Thoracic aorta (tissue), 2 donors: ENCODE measurements around the gene VHLL. TPM values are rescaled to one million over a fixed set of nuclear protein-coding genes. Genes with fewer than 3 reads are reported as not detected.

Experiments used
- ATAC-seq: fragments of 150-250 bp; one replicate; pipeline ENCODE4 v1.8.0; 2017; ENCODE audit warnings: low read depth; ENCODE audit not compliant: insufficient number of reproducible peaks, low FRiP score
- DNase-seq: peaks from one replicate; pipeline ENCODE4 v3.0.0-alpha.2; 2020; ENCODE audit warnings: low spot score
- H3K27ac ChIP-seq, 2 donors: fragments of 200-600 bp; sonication (generic); 1 replicate in 1 of 2; 2 replicates in 1 of 2; pipeline ENCODE4 v1.5.1; 2016; ENCODE audit warnings: mild to moderate bottlenecking in 2 of 2, moderate library complexity in 2 of 2
- H3K27me3 ChIP-seq: fragments of 200-600 bp; sonication (generic); replicated peaks from 2 replicates; pipeline ENCODE4 v1.6.0; 2016; ENCODE audit warnings: mild to moderate bottlenecking; ENCODE audit not compliant: insufficient read depth
- H3K36me3 ChIP-seq: fragments of 200-600 bp; sonication (generic); one replicate; pipeline ENCODE4 v1.5.1; 2016
- H3K4me1 ChIP-seq, 2 donors: fragments of 200-600 bp; sonication (generic); 1 replicate in 1 of 2; 2 replicates in 1 of 2; pipeline versions ENCODE4 v1.5.1 to v1.6.0; 2016; ENCODE audit warnings: low read depth in 2 of 2, mild to moderate bottlenecking in 1 of 2; ENCODE audit not compliant: control insufficient read depth in 1 of 2
- H3K4me3 ChIP-seq: fragments of 200-600 bp; sonication (generic); 2 replicates; pipeline ENCODE4 v1.5.1; 2016; ENCODE audit warnings: mild to moderate bottlenecking
- H3K9me3 ChIP-seq: fragments of 200-600 bp; sonication (generic); 2 replicates; pipeline ENCODE4 v1.5.1; 2016
- CTCF ChIP-seq: fragments of 200-600 bp; sonication (generic); IDR thresholded peaks from one replicate; pipeline ENCODE4 v1.5.1; 2019; ENCODE audit warnings: antibody characterized with exemption
- total RNA-seq, 2 donors: library from RNA; depleted of rRNA; stranded (reverse); fragments of >200 nt; gene quantifications; one replicate each; pipeline versions ENCODE4 v1.1.0 to v1.2.3, GENCODE V29; 2016

Gene VHLL
- total RNA-seq, 2 donors from 2014 or later: not detected

- DNase-seq: no peak
- no peak for ATAC-seq
- H3K4me3 ChIP-seq: no peak overlapping the region
- no peaks in the 10 kb centered on the region for H3K36me3 ChIP-seq
- H3K27ac ChIP-seq: no peak overlapping the region
- no peak for TF ChIP-seq CTCF
- H3K27me3 ChIP-seq: no peaks in the 10 kb centered on the region
- H3K9me3 ChIP-seq: no peaks in the 10 kb centered on the region
- H3K4me1 ChIP-seq: peaks cover 19 to 28% of the 10 kb centered on the region in 2 donors
These were observed 14.3 kb downstream of the VHLL start for GRCh38 chr1:156284757-156285156.

- TF ChIP-seq CTCF: no peak
- H3K4me1 ChIP-seq: peaks cover 19 to 28% of the 10 kb centered on the region in 2 donors
- peak within 1 kb of the TSS; percentile 7 to 70 for H3K27ac ChIP-seq
- peak within 1 kb of the TSS; percentile 83 for H3K4me3 ChIP-seq
- H3K36me3 ChIP-seq: no peaks in the 10 kb centered on the region
- no peaks in the 10 kb centered on the region for H3K9me3 ChIP-seq
- DNase-seq: no peak
- ATAC-seq: no peak
- no peaks in the 10 kb centered on the region for H3K27me3 ChIP-seq
These were observed 15.0 kb downstream of the VHLL start, which contains the start of gene TMEM79 for GRCh38 chr1:156284112-156284511. TSS of gene TMEM79 (plus strand) at chr1:156284325. CDS start at chr1:156285227, 902 bp downstream.

- no peak for TF ChIP-seq CTCF
- H3K9me3 ChIP-seq: no peaks in the 10 kb centered on the region
- H3K4me1 ChIP-seq: peaks cover 19 to 28% of the 10 kb centered on the region in 2 donors
- H3K27ac ChIP-seq: peak overlapping the region in 1 of 2 donors; percentile 70
- ATAC-seq: no peak
- no peak for DNase-seq
- H3K27me3 ChIP-seq: no peaks in the 10 kb centered on the region
- peak overlapping the region; percentile 83 for H3K4me3 ChIP-seq
- H3K36me3 ChIP-seq: no peaks in the 10 kb centered on the region
These were observed 15.6 kb downstream of the VHLL start for GRCh38 chr1:156283521-156283920.

GRCh38 chr1:156282479-156283222, 16.5 kb downstream of the VHLL start, which contains the start of gene SMG5:
TSS of gene SMG5 (minus strand) at chr1:156282825. CDS start at chr1:156282680, 145 bp downstream.
- TF ChIP-seq CTCF: no peak
- peak; percentile 81 for DNase-seq
- peaks cover 19 to 28% of the 10 kb centered on the region in 2 donors for H3K4me1 ChIP-seq
- peak within 1 kb of the TSS; percentile 58 to 70 for H3K27ac ChIP-seq
- peak within 1 kb of the TSS; percentile 83 for H3K4me3 ChIP-seq
- H3K27me3 ChIP-seq: no peaks in the 10 kb centered on the region
- no peaks in the 10 kb centered on the region for H3K9me3 ChIP-seq
- peak; percentile 96 for ATAC-seq
- H3K36me3 ChIP-seq: peaks cover 7% of the 10 kb centered on the region

DNA sequence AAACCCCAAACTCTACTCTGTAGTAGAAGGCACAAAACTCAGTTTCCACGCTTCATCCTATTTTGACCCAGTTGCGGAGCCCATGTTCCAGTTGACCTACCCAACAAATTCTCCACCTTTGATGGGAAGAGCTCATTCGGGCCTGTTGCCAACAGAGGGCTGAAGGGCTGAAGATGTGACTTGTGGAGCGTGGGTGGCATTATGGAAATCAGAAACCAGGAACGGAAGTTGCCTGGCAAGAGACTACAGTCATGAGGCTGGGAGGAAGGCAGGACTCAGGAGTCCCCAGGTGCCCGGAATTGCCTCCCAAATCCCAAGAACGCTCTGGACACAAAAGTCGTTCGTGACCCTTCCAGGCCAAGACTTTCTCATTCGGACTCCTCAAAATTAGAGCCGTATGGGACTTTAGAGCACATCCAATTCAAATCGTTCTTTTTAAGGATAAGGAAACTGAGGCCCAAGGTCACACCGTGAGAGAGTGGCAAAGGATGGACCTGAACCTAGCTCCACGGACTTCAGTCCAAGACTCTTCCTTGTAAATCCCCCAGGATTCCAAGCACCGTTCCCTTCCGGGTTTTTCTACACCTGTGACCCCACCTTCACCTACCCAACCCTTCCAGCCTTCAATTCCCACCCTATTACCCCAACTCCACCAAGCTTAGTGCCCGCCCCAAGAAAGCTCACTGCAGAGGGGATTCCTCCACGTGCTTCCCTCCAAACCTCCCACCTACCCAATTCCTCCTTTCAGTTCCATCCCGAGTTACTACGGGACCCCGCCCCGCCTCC, 17.2 kb downstream of the VHLL start:
- ATAC-seq: no peak
- Histone ChIP-seq H3K36me3 (peaks cover 12% of the 10 kb centered on the region), H3K4me3 (peak overlapping the region; percentile 83), H3K27me3 (no peaks in the 10 kb centered on the region), H3K4me1 (peaks cover 19 to 28% of the 10 kb centered on the region in 2 donors), H3K27ac (peak overlapping the region; percentile 58 to 70), H3K9me3 (no peaks in the 10 kb centered on the region)
- no peak for DNase-seq
- TF ChIP-seq CTCF: no peak
